Neural progenitor cell (in vitro differentiated cells): ENCODE data around the gene APOL3.

Experiments used
- CTCF ChIP-seq: fragments of 200-600 bp; sonication (generic); IDR thresholded peaks from 2 replicates; pipeline ENCODE4 v1.5.1; 2017; ENCODE audit warnings: antibody characterized with exemption, mild to moderate bottlenecking
- EZH2 ChIP-seq: fragments of 200-600 bp; sonication (generic); IDR thresholded peaks from 2 replicates; pipeline ENCODE4 v1.6.1; 2017; ENCODE audit warnings: antibody characterized with exemption, mild to moderate bottlenecking, moderate library complexity
- EZH2phosphoT487 ChIP-seq: fragments of 200-600 bp; sonication (generic); IDR thresholded peaks from 2 replicates; pipeline ENCODE4 v1.6.1; 2017; ENCODE audit warnings: antibody characterized with exemption

GRCh38 chr22:36125434-36125833 is 35.1 kb downstream of the APOL3 start:
- no peak for TF ChIP-seq CTCF
- no peak for TF ChIP-seq EZH2
- TF ChIP-seq EZH2phosphoT487, result no peak
